ENCODE measurements around the gene NDUFB4. TPM values are rescaled to one million over a fixed set of nuclear protein-coding genes. Genes with fewer than 3 reads are reported as not detected.
"Not testable (repeated sequence)": the region's sequence is repeated elsewhere in the genome, so short reads cannot be mapped to it uniquely, and the experiment has no call there.

The NDUFB4 gene
- total RNA-seq, 1 donor from 2014 or later = 165 TPM

DNA sequence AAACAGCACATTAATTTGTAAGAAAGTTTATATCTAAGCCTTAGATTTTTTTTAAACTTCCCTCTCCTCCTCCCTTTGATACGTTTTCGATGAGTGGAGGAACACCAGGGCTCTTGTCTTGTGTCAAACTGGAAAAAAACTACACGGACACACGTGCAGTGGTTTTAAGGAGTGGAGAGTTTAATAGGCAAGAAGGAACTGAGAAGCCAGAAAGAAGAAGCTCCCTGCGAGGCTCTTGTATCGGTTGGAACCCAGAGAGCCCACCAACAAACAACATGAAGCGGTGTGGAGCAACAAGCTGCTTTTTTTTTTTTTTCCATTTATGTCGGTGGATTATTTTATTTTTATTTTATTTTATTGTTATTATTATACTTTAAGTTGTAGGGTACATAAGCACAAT, 18.6 kb downstream of the NDUFB4 start:
- no peaks in the 10 kb centered on the region for H3K4me1 Mint-ChIP-seq (ENCODE audit: low read depth)
- no peaks in the 10 kb centered on the region for H3K9me3 Mint-ChIP-seq (ENCODE audit: low read depth)
- TF ChIP-seq, protein P1, sequence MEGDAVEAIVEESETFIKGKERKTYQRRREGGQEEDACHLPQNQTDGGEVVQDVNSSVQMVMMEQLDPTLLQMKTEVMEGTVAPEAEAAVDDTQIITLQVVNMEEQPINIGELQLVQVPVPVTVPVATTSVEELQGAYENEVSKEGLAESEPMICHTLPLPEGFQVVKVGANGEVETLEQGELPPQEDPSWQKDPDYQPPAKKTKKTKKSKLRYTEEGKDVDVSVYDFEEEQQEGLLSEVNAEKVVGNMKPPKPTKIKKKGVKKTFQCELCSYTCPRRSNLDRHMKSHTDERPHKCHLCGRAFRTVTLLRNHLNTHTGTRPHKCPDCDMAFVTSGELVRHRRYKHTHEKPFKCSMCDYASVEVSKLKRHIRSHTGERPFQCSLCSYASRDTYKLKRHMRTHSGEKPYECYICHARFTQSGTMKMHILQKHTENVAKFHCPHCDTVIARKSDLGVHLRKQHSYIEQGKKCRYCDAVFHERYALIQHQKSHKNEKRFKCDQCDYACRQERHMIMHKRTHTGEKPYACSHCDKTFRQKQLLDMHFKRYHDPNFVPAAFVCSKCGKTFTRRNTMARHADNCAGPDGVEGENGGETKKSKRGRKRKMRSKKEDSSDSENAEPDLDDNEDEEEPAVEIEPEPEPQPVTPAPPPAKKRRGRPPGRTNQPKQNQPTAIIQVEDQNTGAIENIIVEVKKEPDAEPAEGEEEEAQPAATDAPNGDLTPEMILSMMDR (IDR thresholded peaks at IDR 0.05; ENCODE audit: unreplicated experiment) = no peak
- no peak for DNase-seq (ENCODE audit: low spot score, unreplicated experiment)
- H3K27me3 Mint-ChIP-seq = no peaks in the 10 kb centered on the region
- H3K36me3 Mint-ChIP-seq (ENCODE audit: insufficient read depth) = no peaks in the 10 kb centered on the region
- no peak overlapping the region for H3K27ac Mint-ChIP-seq
- H3K4me3 Mint-ChIP-seq (ENCODE audit: low read depth) = no peak overlapping the region

DNA sequence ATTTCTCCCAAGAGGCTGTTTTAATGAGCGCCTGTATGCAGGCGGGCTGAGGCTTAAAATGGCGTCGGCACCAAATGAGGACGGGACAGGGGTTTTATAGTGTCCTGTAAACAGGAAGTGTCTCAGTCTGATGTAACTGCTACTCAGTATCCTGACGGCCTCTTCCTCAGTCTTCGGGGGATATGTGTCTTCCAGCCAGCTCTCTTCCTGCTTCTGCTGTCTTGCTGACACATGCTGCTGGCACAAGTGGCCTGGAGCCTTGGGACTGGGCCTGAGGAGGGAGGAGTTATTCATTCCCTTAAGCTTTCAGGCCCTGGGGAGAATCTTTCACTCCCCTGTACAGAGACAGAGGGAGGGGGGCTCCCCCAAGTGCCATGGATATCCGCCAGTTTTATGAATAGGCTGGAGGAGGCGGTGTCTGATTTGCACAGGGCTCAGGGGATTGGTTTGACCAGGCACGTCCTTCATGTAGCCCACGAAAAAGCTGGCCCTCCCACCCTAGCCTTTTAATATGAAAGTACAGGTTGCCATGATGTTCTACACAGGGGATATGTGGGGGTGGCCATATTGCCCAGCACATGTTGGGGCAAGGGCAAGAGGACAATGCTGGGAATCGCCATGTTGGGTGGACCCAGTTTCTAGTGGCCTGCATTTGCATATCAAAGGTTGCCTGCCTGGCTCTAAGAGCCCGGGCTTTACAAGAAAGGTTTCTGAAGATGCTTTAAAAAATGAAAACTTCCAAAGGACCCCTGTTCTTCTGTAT, 19.9 kb downstream of the NDUFB4 start:
- Mint-ChIP-seq H3K36me3 (ENCODE audit: insufficient read depth) (no peaks in the 10 kb centered on the region), H3K27me3 (no peaks in the 10 kb centered on the region), H3K9me3 (ENCODE audit: low read depth) (no peaks in the 10 kb centered on the region), H3K27ac (no peak overlapping the region), H3K4me1 (ENCODE audit: low read depth) (no peaks in the 10 kb centered on the region), H3K4me3 (ENCODE audit: low read depth) (no peak overlapping the region)
- no peak for DNase-seq (ENCODE audit: low spot score, unreplicated experiment)
- TF ChIP-seq, protein P1 (IDR thresholded peaks at IDR 0.05; ENCODE audit: unreplicated experiment) = no peak

DNA sequence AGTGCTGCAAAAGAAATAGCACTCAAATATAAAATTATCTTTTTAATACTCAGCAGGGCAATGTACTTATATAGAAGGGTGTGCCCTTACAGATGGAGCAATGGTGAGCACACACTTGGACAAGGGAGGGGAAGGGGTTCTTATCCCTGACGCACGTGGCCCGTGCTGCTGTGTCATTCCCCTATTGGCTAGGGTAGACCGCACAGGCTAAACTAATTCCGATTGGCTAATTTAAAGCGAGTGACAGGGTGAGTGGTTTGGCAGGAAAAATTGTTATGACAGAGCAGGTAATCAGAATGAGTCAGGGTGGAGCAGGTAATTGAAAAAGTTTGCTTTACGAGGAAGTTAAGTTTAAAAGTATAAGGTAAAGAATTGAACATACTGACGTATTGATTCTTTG, 20.6 kb downstream of the NDUFB4 start:
- not testable (repeated sequence) for H3K9me3 Mint-ChIP-seq (ENCODE audit: low read depth); H3K27me3 Mint-ChIP-seq; H3K4me3 Mint-ChIP-seq (ENCODE audit: low read depth); DNase-seq (ENCODE audit: low spot score, unreplicated experiment); H3K27ac Mint-ChIP-seq; H3K4me1 Mint-ChIP-seq (ENCODE audit: low read depth); H3K36me3 Mint-ChIP-seq (ENCODE audit: insufficient read depth)

DNA sequence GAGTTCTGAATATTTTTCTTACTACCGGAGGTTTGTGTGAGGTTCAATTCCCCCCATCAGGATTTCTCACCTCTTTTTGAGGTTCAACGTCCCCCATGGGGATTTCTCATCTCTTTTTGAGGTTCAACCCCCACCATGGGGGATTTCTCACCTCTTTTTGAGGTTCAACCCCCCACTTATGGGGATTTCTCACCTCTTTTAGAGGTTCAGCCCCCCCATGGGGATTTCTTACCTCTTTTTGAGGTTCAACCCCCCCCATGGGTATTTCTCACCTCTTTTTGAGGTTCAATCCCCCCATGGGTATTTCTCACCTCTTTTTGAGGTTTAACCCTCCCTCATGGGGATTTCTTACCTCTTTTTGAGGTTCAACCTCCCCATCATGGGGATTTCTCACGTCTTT, 26.3 kb downstream of the NDUFB4 start:
- DNase-seq (ENCODE audit: low spot score, unreplicated experiment) = no peak
- Mint-ChIP-seq H3K9me3 (ENCODE audit: low read depth) (peaks cover 16% of the 10 kb centered on the region), H3K4me1 (ENCODE audit: low read depth) (no peaks in the 10 kb centered on the region), H3K4me3 (ENCODE audit: low read depth) (no peak overlapping the region), H3K27ac (no peak overlapping the region), H3K27me3 (no peaks in the 10 kb centered on the region), H3K36me3 (ENCODE audit: insufficient read depth) (peaks cover 4% of the 10 kb centered on the region)
- TF ChIP-seq, protein P1 (IDR thresholded peaks at IDR 0.05; ENCODE audit: unreplicated experiment) = no peak

DNA sequence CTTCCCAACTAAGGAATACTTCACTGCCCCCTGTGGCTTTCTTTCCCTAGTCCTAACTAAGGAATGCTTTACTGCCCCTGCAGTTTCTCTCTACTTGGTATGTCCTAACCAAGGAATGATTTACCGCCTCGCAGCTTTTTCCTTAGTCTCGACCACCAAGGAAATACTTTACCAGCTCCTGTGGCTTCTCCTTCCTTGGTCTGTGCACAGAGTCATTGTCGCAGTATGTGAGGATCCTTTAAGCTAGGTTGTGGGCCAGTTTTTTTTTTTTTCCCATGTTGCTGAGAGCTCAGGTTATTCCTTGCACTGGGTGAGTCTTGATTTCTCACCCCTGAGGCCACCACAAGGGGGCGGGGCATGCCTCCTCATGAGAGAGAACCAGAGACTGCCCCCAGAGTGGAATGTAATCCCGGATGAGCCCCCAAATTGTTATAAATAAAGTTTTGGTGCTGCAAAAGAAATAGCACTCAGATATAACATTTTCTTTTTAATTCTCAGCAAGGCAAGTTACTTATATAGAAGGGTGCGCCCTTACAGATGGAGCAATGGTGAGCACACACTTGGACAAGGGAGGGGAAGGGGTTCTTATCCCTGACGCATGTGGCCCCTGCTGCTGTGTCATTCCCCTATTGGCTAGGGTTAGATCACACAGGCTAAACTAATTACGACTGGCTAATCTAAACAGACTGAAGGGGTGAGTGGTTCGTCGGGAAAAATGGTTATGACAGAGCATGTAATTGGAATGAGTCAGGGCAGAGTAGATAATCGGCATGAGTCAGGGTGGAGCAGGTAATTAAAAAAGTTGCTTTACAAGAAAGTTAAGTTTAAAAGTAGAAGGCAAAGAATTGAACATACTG, 27.0 kb downstream of the NDUFB4 start:
- Mint-ChIP-seq H3K27ac (peak overlapping the region; percentile 56), H3K36me3 (ENCODE audit: insufficient read depth) (peaks cover 4% of the 10 kb centered on the region), H3K9me3 (ENCODE audit: low read depth) (peaks cover 16% of the 10 kb centered on the region), H3K27me3 (no peaks in the 10 kb centered on the region), H3K4me3 (ENCODE audit: low read depth) (peak overlapping the region; percentile 31), H3K4me1 (ENCODE audit: low read depth) (no peaks in the 10 kb centered on the region)
- no peak for DNase-seq (ENCODE audit: low spot score, unreplicated experiment)
- TF ChIP-seq, protein P1 (IDR thresholded peaks at IDR 0.05; ENCODE audit: unreplicated experiment) = peak; percentile 24
